ENCODE data around the gene KCNIP1. TPM values are rescaled to one million over a fixed set of nuclear protein-coding genes. Genes with fewer than 3 reads are reported as not detected.

KCNIP1 gene
- polyA plus RNA-seq, 2 donors: 0.04 TPM; not detected in 1

- H3K4me1 ChIP-seq (ENCODE audit: control insufficient read depth in 2 of 2, insufficient read depth in 2 of 2, low read length in 1 of 2): no peaks in the 10 kb centered on the region
- no peak overlapping the region for H3K4me3 ChIP-seq (ENCODE audit: low read depth in 1 of 2, low read length in 2 of 2)
- H3K27me3 ChIP-seq (ENCODE audit: control insufficient read depth in 1 of 2, insufficient read depth in 2 of 2, low read length in 2 of 2): no peaks in the 10 kb centered on the region
- 60 to 75% methylated on average over 3 of the region's 3 CpGs for WGBS, 2 donors
- H3K27ac ChIP-seq (ENCODE audit: low read depth in 2 of 2, low read length in 1 of 2): no peak overlapping the region
- H3K36me3 ChIP-seq (ENCODE audit: control insufficient read depth in 2 of 2, insufficient read depth in 2 of 2, low read length in 1 of 2): no peaks in the 10 kb centered on the region
- H3K9me3 ChIP-seq (ENCODE audit: control insufficient read depth in 2 of 2, insufficient read depth in 1 of 2, low read depth in 1 of 2, low read length in 1 of 2): peaks cover 0 to 2% of the 10 kb centered on the region in 2 donors
Observed at GRCh38 chr5:170579601-170580000, 75.8 kb downstream of the KCNIP1 start.

GRCh38 chr5:170581211-170581610, 77.4 kb downstream of the KCNIP1 start:
- 72 to 79% methylated on average over 1 of the region's 1 CpG for WGBS, 2 donors
- peaks cover 0 to 2% of the 10 kb centered on the region in 2 donors for H3K27me3 ChIP-seq (ENCODE audit: control insufficient read depth in 1 of 2, insufficient read depth in 2 of 2, low read length in 2 of 2)
- no peak overlapping the region for H3K27ac ChIP-seq (ENCODE audit: low read depth in 2 of 2, low read length in 1 of 2)
- H3K36me3 ChIP-seq (ENCODE audit: control insufficient read depth in 2 of 2, insufficient read depth in 2 of 2, low read length in 1 of 2): no peaks in the 10 kb centered on the region
- H3K9me3 ChIP-seq (ENCODE audit: control insufficient read depth in 2 of 2, insufficient read depth in 1 of 2, low read depth in 1 of 2, low read length in 1 of 2): no peaks in the 10 kb centered on the region
- no peaks in the 10 kb centered on the region for H3K4me1 ChIP-seq (ENCODE audit: control insufficient read depth in 2 of 2, insufficient read depth in 2 of 2, low read length in 1 of 2)
- no peak overlapping the region for H3K4me3 ChIP-seq (ENCODE audit: low read depth in 1 of 2, low read length in 2 of 2)

- Histone ChIP-seq H3K4me3 (ENCODE audit: low read depth in 1 of 2, low read length in 2 of 2) (no peak overlapping the region), H3K27ac (ENCODE audit: low read depth in 2 of 2, low read length in 1 of 2) (no peak overlapping the region), H3K36me3 (ENCODE audit: control insufficient read depth in 2 of 2, insufficient read depth in 2 of 2, low read length in 1 of 2) (no peaks in the 10 kb centered on the region), H3K9me3 (ENCODE audit: control insufficient read depth in 2 of 2, insufficient read depth in 1 of 2, low read depth in 1 of 2, low read length in 1 of 2) (no peaks in the 10 kb centered on the region), H3K27me3 (ENCODE audit: control insufficient read depth in 1 of 2, insufficient read depth in 2 of 2, low read length in 2 of 2) (peaks cover 0 to 2% of the 10 kb centered on the region in 2 donors), H3K4me1 (ENCODE audit: control insufficient read depth in 2 of 2, insufficient read depth in 2 of 2, low read length in 1 of 2) (no peaks in the 10 kb centered on the region)
- 88 to 90% methylated on average over 6 of the region's 6 CpGs for WGBS, 2 donors
Observed at GRCh38 chr5:170582644-170583330, 79.0 kb downstream of the KCNIP1 start.

DNA sequence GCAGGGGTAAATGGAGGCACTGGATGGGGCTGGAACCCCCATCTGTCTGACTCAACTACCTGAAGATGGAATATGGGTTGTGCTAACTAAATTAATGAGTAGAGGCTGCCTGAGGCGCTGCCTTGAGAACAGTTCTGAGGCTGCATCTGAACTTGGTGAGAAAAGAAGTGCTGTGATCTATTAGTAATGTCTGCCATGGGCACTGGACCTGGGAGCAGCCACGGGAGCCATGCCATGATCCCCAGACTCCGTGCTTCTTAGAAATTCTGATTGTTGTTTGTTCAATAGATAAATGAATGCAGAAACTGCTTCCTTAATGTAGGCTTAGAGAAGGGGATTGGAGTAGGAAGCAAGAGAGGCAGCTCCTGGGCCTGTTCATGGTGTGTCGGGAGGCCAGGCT, 80.2 kb downstream of the KCNIP1 start:
- Histone ChIP-seq H3K9me3 (ENCODE audit: control insufficient read depth in 2 of 2, insufficient read depth in 1 of 2, low read depth in 1 of 2, low read length in 1 of 2) (no peaks in the 10 kb centered on the region), H3K36me3 (ENCODE audit: control insufficient read depth in 2 of 2, insufficient read depth in 2 of 2, low read length in 1 of 2) (no peaks in the 10 kb centered on the region), H3K27me3 (ENCODE audit: control insufficient read depth in 1 of 2, insufficient read depth in 2 of 2, low read length in 2 of 2) (peaks cover 0 to 2% of the 10 kb centered on the region in 2 donors), H3K4me3 (ENCODE audit: low read depth in 1 of 2, low read length in 2 of 2) (no peak overlapping the region), H3K4me1 (ENCODE audit: control insufficient read depth in 2 of 2, insufficient read depth in 2 of 2, low read length in 1 of 2) (peaks cover 0 to 3% of the 10 kb centered on the region in 2 donors), H3K27ac (ENCODE audit: low read depth in 2 of 2, low read length in 1 of 2) (no peak overlapping the region)
- WGBS, 2 donors: 73 to 74% methylated on average over 4 of the region's 4 CpGs

GRCh38 chr5:170584450-170585058, 80.7 kb downstream of the KCNIP1 start:
- Histone ChIP-seq H3K4me3 (ENCODE audit: low read depth in 1 of 2, low read length in 2 of 2) (no peak overlapping the region), H3K36me3 (ENCODE audit: control insufficient read depth in 2 of 2, insufficient read depth in 2 of 2, low read length in 1 of 2) (no peaks in the 10 kb centered on the region), H3K9me3 (ENCODE audit: control insufficient read depth in 2 of 2, insufficient read depth in 1 of 2, low read depth in 1 of 2, low read length in 1 of 2) (no peaks in the 10 kb centered on the region), H3K4me1 (ENCODE audit: control insufficient read depth in 2 of 2, insufficient read depth in 2 of 2, low read length in 1 of 2) (peaks cover 0 to 3% of the 10 kb centered on the region in 2 donors), H3K27me3 (ENCODE audit: control insufficient read depth in 1 of 2, insufficient read depth in 2 of 2, low read length in 2 of 2) (peaks cover 0 to 2% of the 10 kb centered on the region in 2 donors), H3K27ac (ENCODE audit: low read depth in 2 of 2, low read length in 1 of 2) (no peak overlapping the region)
- 46 to 54% methylated on average over 7 of the region's 7 CpGs for WGBS, 2 donors

GRCh38 chr5:170585273-170585948, 81.6 kb downstream of the KCNIP1 start:
- WGBS, 2 donors: 76 to 77% methylated on average over 14 of the region's 14 CpGs
- H3K9me3 ChIP-seq (ENCODE audit: control insufficient read depth in 2 of 2, insufficient read depth in 1 of 2, low read depth in 1 of 2, low read length in 1 of 2): peaks cover 0 to 1% of the 10 kb centered on the region in 2 donors

DNA sequence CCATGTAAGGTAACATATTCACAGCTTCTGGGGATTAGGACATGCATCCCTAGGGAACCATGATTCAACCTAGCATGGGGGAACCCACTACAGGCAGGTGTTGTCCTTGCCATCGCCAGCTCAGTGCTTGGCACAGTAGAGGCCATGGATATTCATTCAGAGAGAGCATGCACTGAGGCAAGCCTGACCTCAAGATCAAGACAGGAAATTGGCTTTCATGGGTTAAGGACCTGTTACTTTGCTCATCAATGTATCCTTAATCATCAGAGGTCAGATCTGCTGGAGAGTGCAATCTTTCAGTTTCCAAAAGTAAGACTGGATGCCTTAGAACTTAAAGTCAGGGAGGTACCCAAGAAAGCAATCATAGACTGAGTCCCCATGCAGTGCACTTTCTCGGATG, 84.0 kb downstream of the KCNIP1 start:
- WGBS, 2 donors: 42 to 45% methylated on average over 2 of the region's 2 CpGs
- Histone ChIP-seq H3K9me3 (ENCODE audit: control insufficient read depth in 2 of 2, insufficient read depth in 1 of 2, low read depth in 1 of 2, low read length in 1 of 2) (peaks cover 0 to 2% of the 10 kb centered on the region in 2 donors), H3K27ac (ENCODE audit: low read depth in 2 of 2, low read length in 1 of 2) (no peak overlapping the region), H3K4me3 (ENCODE audit: low read depth in 1 of 2, low read length in 2 of 2) (no peak overlapping the region), H3K36me3 (ENCODE audit: control insufficient read depth in 2 of 2, insufficient read depth in 2 of 2, low read length in 1 of 2) (no peaks in the 10 kb centered on the region), H3K4me1 (ENCODE audit: control insufficient read depth in 2 of 2, insufficient read depth in 2 of 2, low read length in 1 of 2) (peaks cover 0 to 3% of the 10 kb centered on the region in 2 donors), H3K27me3 (ENCODE audit: control insufficient read depth in 1 of 2, insufficient read depth in 2 of 2, low read length in 2 of 2) (peaks cover 0 to 2% of the 10 kb centered on the region in 2 donors)

More at GRCh38 chr5:170585273-170585948, 81.6 kb downstream of the KCNIP1 start:
- no peaks in the 10 kb centered on the region for H3K36me3 ChIP-seq (ENCODE audit: control insufficient read depth in 2 of 2, insufficient read depth in 2 of 2, low read length in 1 of 2)
- H3K27ac ChIP-seq (ENCODE audit: low read depth in 2 of 2, low read length in 1 of 2): no peak overlapping the region
- peaks cover 0 to 3% of the 10 kb centered on the region in 2 donors for H3K4me1 ChIP-seq (ENCODE audit: control insufficient read depth in 2 of 2, insufficient read depth in 2 of 2, low read length in 1 of 2)
- H3K4me3 ChIP-seq (ENCODE audit: low read depth in 1 of 2, low read length in 2 of 2): no peak overlapping the region
- peaks cover 0 to 2% of the 10 kb centered on the region in 2 donors for H3K27me3 ChIP-seq (ENCODE audit: control insufficient read depth in 1 of 2, insufficient read depth in 2 of 2, low read length in 2 of 2)

DNA sequence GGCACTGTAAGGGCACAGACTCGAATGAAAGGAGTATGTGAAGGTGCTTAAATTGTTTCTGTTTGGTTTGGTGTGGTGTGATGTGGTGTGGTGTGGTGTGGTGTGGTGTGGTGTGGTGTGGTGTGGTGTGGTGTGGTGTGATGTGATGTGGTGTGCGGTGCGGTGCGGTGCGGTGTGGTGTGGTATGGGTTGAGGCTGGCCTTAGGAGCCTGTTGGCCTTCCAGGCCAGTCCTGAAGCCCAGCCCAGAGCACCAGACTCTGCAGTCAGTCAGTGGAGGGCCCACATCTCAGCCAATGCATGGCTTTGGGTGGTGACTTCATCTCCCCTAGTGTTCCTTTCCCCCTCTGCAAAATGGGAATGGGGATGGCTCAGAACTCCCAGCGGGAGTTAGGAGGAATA, 85.8 kb downstream of the KCNIP1 start:
- no peak overlapping the region for H3K27ac ChIP-seq (ENCODE audit: low read depth in 2 of 2, low read length in 1 of 2)
- H3K36me3 ChIP-seq (ENCODE audit: control insufficient read depth in 2 of 2, insufficient read depth in 2 of 2, low read length in 1 of 2): no peaks in the 10 kb centered on the region
- H3K4me3 ChIP-seq (ENCODE audit: low read depth in 1 of 2, low read length in 2 of 2): no peak overlapping the region
- H3K9me3 ChIP-seq (ENCODE audit: control insufficient read depth in 2 of 2, insufficient read depth in 1 of 2, low read depth in 1 of 2, low read length in 1 of 2): peaks cover 0 to 4% of the 10 kb centered on the region in 2 donors
- H3K27me3 ChIP-seq (ENCODE audit: control insufficient read depth in 1 of 2, insufficient read depth in 2 of 2, low read length in 2 of 2): peaks cover 0 to 2% of the 10 kb centered on the region in 2 donors
- peaks cover 0 to 3% of the 10 kb centered on the region in 2 donors for H3K4me1 ChIP-seq (ENCODE audit: control insufficient read depth in 2 of 2, insufficient read depth in 2 of 2, low read length in 1 of 2)
- WGBS, 2 donors: 90% methylated on average over 6 of the region's 6 CpGs

DNA sequence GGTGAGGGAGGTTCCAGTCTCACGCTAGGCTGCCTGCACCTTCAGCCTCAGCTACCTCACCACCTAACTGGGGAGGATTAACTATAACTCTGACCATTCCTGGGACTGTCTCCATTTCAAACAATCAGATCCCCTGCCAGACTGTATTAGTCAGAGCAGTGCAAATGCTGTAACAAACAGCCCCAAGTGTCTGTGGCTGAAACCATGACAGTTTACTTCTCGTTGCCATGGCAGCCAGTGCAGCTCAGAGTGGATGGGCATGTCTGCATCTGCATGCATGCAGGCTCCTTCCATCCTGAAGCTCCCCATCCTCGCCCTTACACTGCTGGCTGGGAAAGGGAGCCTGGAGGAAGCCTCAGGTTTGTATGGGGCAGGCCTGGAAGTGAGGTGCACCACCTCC, 86.7 kb downstream of the KCNIP1 start:
- Histone ChIP-seq H3K27ac (ENCODE audit: low read depth in 2 of 2, low read length in 1 of 2) (no peak overlapping the region), H3K4me3 (ENCODE audit: low read depth in 1 of 2, low read length in 2 of 2) (no peak overlapping the region), H3K27me3 (ENCODE audit: control insufficient read depth in 1 of 2, insufficient read depth in 2 of 2, low read length in 2 of 2) (peaks cover 0 to 2% of the 10 kb centered on the region in 2 donors), H3K9me3 (ENCODE audit: control insufficient read depth in 2 of 2, insufficient read depth in 1 of 2, low read depth in 1 of 2, low read length in 1 of 2) (peaks cover 0 to 4% of the 10 kb centered on the region in 2 donors), H3K4me1 (ENCODE audit: control insufficient read depth in 2 of 2, insufficient read depth in 2 of 2, low read length in 1 of 2) (peaks cover 0 to 3% of the 10 kb centered on the region in 2 donors), H3K36me3 (ENCODE audit: control insufficient read depth in 2 of 2, insufficient read depth in 2 of 2, low read length in 1 of 2) (no peaks in the 10 kb centered on the region)
- WGBS, 2 donors: 53 to 62% methylated on average over 3 of the region's 3 CpGs
